DMS53 (cell line): ENCODE data around the gene LEMD3.
"Not testable (repeated sequence)": the region's sequence is repeated elsewhere in the genome, so short reads cannot be mapped to it uniquely, and the experiment has no call there.

Experiments
- DNase-seq: peaks from one replicate; lab custom pipeline; 2025; lab: John Stamatoyannopoulos, UW

The LEMD3 gene

GRCh38 chr12:65279369-65280112 is 110.2 kb downstream of the LEMD3 start:
- DNase-seq: no peak

- DNase-seq: no peak
Observed at GRCh38 chr12:65280306-65280705, 110.9 kb downstream of the LEMD3 start.

- no peak for DNase-seq
Observed at GRCh38 chr12:65282840-65283239, 113.5 kb downstream of the LEMD3 start.

GRCh38 chr12:65285532-65285931 is 116.1 kb downstream of the LEMD3 start:
- not testable (repeated sequence) for DNase-seq

GRCh38 chr12:65287426-65287825 is 118.0 kb downstream of the LEMD3 start:
- DNase-seq: no peak

- DNase-seq: no peak
Observed at GRCh38 chr12:65292241-65292640, 122.9 kb downstream of the LEMD3 start.

GRCh38 chr12:65293735-65294134 is 124.4 kb downstream of the LEMD3 start:
- DNase-seq: no peak

- DNase-seq: no peak
Observed at GRCh38 chr12:65294641-65295262, 125.4 kb downstream of the LEMD3 start.

- no peak for DNase-seq
Observed at GRCh38 chr12:65296508-65297265, 127.3 kb downstream of the LEMD3 start.
